Loucy (cell line): ENCODE results near the gene TTC31.

Experiments used
- H2AFZ ChIP-seq: fragments of 200-600 bp; sonication (generic); 2 replicates; pipeline ENCODE4 v1.6.0; 2016; ENCODE audit warnings: antibody characterized with exemption, mild to moderate bottlenecking, low read length, moderate library complexity
- H3F3A ChIP-seq: fragments of 200-600 bp; 2 replicates; pipeline ENCODE4 v1.6.0; 2016; ENCODE audit warnings: antibody characterized with exemption, low read depth, mild to moderate bottlenecking
- H3K27me3 ChIP-seq: fragments of 200-600 bp; sonication (generic); 2 replicates; pipeline ENCODE4 v1.6.1; 2014; ENCODE audit warnings: low read length, mild to moderate bottlenecking; ENCODE audit not compliant: insufficient read depth, poor library complexity, severe bottlenecking
- H3K36me3 ChIP-seq: fragments of 200-600 bp; sonication (generic); 2 replicates; pipeline ENCODE4 v1.6.1; 2016; ENCODE audit warnings: low read length; ENCODE audit not compliant: insufficient read depth
- H3K4me1 ChIP-seq: fragments of 200-600 bp; sonication (generic); 2 replicates; pipeline ENCODE4 v1.5.1; 2014; ENCODE audit warnings: low read length, mild to moderate bottlenecking; ENCODE audit not compliant: insufficient read depth, poor library complexity, severe bottlenecking
- H3K4me2 ChIP-seq: fragments of 200-600 bp; sonication (generic); 2 replicates; pipeline ENCODE4 v1.6.0; 2014; ENCODE audit warnings: antibody characterized with exemption, low read length, low read depth, mild to moderate bottlenecking; ENCODE audit not compliant: poor library complexity, severe bottlenecking
- H3K4me3 ChIP-seq: fragments of 200-600 bp; sonication (generic); 2 replicates; pipeline ENCODE4 v1.5.1; 2014; ENCODE audit warnings: low read length, mild to moderate bottlenecking, mixed read lengths; ENCODE audit not compliant: poor library complexity, severe bottlenecking
- H3K79me2 ChIP-seq: fragments of 200-600 bp; sonication (generic); 2 replicates; pipeline ENCODE4 v1.6.1; 2014; ENCODE audit warnings: low read length; ENCODE audit not compliant: insufficient read depth
- H3K9ac ChIP-seq: fragments of 200-600 bp; sonication (generic); 2 replicates; pipeline ENCODE4 v1.6.0; 2014; ENCODE audit warnings: mild to moderate bottlenecking, low read depth, low read length, moderate library complexity; ENCODE audit not compliant: poor library complexity, severe bottlenecking
- H3K9me2 ChIP-seq: fragments of 200-600 bp; sonication (generic); replicated peaks from 2 replicates; pipeline ENCODE4 v1.6.1; 2016; ENCODE audit warnings: low read depth, low read length, mixed read lengths
- H3K9me3 ChIP-seq: fragments of 200-600 bp; sonication (generic); 2 replicates; pipeline ENCODE4 v1.6.1; 2014; ENCODE audit warnings: mild to moderate bottlenecking, antibody characterized with exemption, low read length, low read depth; ENCODE audit not compliant: insufficient read depth
- H4K20me1 ChIP-seq: fragments of 200-600 bp; sonication (generic); 2 replicates; pipeline ENCODE4 v1.6.0; 2014; ENCODE audit warnings: antibody characterized with exemption, low read length, mild to moderate bottlenecking; ENCODE audit not compliant: insufficient read depth, poor library complexity, severe bottlenecking
- EZH2phosphoT487 ChIP-seq: fragments of 200-600 bp; IDR thresholded peaks from 2 replicates; pipeline ENCODE4 v1.6.1; 2018; ENCODE audit warnings: antibody characterized with exemption, mild to moderate bottlenecking, moderate library complexity, borderline replicate concordance
- TF ChIP-seq, protein P1 (sequence below): fragments of 200-600 bp; sonication (generic); conservative IDR thresholded peaks from 2 replicates; pipeline ENCODE4 v1.5.1; 2014; ENCODE audit warnings: mild to moderate bottlenecking, antibody characterized with exemption, low read length

TTC31 gene

GRCh38 chr2:74499267-74499939 is 16.5 kb downstream of the TTC31 start, which contains the start of gene LBX2:
Gene LBX2, minus strand, starts transcription at chr2:74499603. Its CDS starts 66 bp downstream, at chr2:74499537.
- Histone ChIP-seq H3K4me3 (no peak within 1 kb of the TSS), H3K4me1 (peaks cover 6% of the 10 kb centered on the region), H3K9ac (no peak within 1 kb of the TSS), H3K27me3 (no peaks in the 10 kb centered on the region), H4K20me1 (no peaks in the 10 kb centered on the region), H2AFZ (no peak within 1 kb of the TSS), H3K4me2 (no peak within 1 kb of the TSS), H3K9me2 (no peaks in the 10 kb centered on the region), H3K9me3 (no peaks in the 10 kb centered on the region), H3K79me2 (peaks cover 7% of the 10 kb centered on the region), H3F3A (no peaks in the 10 kb centered on the region), H3K36me3 (no peaks in the 10 kb centered on the region)
- TF ChIP-seq EZH2phosphoT487 = no peak
- TF ChIP-seq, protein P1, sequence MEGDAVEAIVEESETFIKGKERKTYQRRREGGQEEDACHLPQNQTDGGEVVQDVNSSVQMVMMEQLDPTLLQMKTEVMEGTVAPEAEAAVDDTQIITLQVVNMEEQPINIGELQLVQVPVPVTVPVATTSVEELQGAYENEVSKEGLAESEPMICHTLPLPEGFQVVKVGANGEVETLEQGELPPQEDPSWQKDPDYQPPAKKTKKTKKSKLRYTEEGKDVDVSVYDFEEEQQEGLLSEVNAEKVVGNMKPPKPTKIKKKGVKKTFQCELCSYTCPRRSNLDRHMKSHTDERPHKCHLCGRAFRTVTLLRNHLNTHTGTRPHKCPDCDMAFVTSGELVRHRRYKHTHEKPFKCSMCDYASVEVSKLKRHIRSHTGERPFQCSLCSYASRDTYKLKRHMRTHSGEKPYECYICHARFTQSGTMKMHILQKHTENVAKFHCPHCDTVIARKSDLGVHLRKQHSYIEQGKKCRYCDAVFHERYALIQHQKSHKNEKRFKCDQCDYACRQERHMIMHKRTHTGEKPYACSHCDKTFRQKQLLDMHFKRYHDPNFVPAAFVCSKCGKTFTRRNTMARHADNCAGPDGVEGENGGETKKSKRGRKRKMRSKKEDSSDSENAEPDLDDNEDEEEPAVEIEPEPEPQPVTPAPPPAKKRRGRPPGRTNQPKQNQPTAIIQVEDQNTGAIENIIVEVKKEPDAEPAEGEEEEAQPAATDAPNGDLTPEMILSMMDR = no peak

- H3K79me2 ChIP-seq = peaks cover 7% of the 10 kb centered on the region
- peaks cover 6% of the 10 kb centered on the region for H3K4me1 ChIP-seq
- no peak overlapping the region for H3K4me3 ChIP-seq
- no peaks in the 10 kb centered on the region for H3K9me3 ChIP-seq
- no peaks in the 10 kb centered on the region for H3F3A ChIP-seq
- H3K9me2 ChIP-seq = no peaks in the 10 kb centered on the region
- no peak overlapping the region for H3K9ac ChIP-seq
- TF ChIP-seq, protein P1 = no peak
- no peak for TF ChIP-seq EZH2phosphoT487
- H3K27me3 ChIP-seq = no peaks in the 10 kb centered on the region
- H2AFZ ChIP-seq = no peak overlapping the region
- H3K4me2 ChIP-seq = no peak overlapping the region
- H3K36me3 ChIP-seq = no peaks in the 10 kb centered on the region
- H4K20me1 ChIP-seq = no peaks in the 10 kb centered on the region
These were observed 17.2 kb downstream of the TTC31 start for GRCh38 chr2:74499940-74500577.

- H3F3A ChIP-seq = no peaks in the 10 kb centered on the region
These were observed 17.7 kb downstream of the TTC31 start for GRCh38 chr2:74500578-74500946.

More at GRCh38 chr2:74500578-74500946, 17.7 kb downstream of the TTC31 start:
- H3K4me1 ChIP-seq = peaks cover 6% of the 10 kb centered on the region
- no peaks in the 10 kb centered on the region for H3K27me3 ChIP-seq
- H3K9me3 ChIP-seq = no peaks in the 10 kb centered on the region
- H4K20me1 ChIP-seq = no peaks in the 10 kb centered on the region
- no peak overlapping the region for H3K4me2 ChIP-seq
- no peaks in the 10 kb centered on the region for H3K9me2 ChIP-seq
- TF ChIP-seq, protein P1 = no peak
- no peak for TF ChIP-seq EZH2phosphoT487
- H3K9ac ChIP-seq = no peak overlapping the region
- H3K79me2 ChIP-seq = peaks cover 11% of the 10 kb centered on the region
- H3K4me3 ChIP-seq = no peak overlapping the region
- no peaks in the 10 kb centered on the region for H3K36me3 ChIP-seq
- no peak overlapping the region for H2AFZ ChIP-seq
